Omental fat pad (tissue), 4 donors: ENCODE results near the gene FAM9A. TPM values are rescaled to one million over a fixed set of nuclear protein-coding genes. Genes with fewer than 3 reads are reported as not detected.
"Not testable (repeated sequence)": the region's sequence is repeated elsewhere in the genome, so short reads cannot be mapped to it uniquely, and the experiment has no call there.

Source experiments
- ATAC-seq: fragments of 150-250 bp; one replicate; pipeline ENCODE4 v1.9.1; 2016; ENCODE audit warnings: mild to moderate bottlenecking, moderate library complexity; ENCODE audit not compliant: low FRiP score
- DNase-seq: peaks from one replicate; pipeline ENCODE4 v3.0.0-alpha.2; 2019; ENCODE audit warnings: low spot score
- CTCF ChIP-seq, 3 donors: fragments of 450-650 bp; IDR thresholded peaks; one replicate each; pipeline ENCODE4 v1.5.1; 2016 to 2017; ENCODE audit warnings: antibody characterized with exemption in 3 of 3, mild to moderate bottlenecking in 3 of 3, moderate library complexity in 2 of 3
- total RNA-seq, 4 donors: library from RNA; depleted of rRNA; stranded (reverse); fragments of >200 nt; gene quantifications; one replicate each; pipeline ENCODE4 v1.1.0, GENCODE V29; 2016

Gene FAM9A
- total RNA-seq, 4 donors from 2014 or later = not detected

- no peak for TF ChIP-seq CTCF (IDR thresholded peaks at IDR 0.05)
- ATAC-seq (no peak), DNase-seq (no peak)
These were observed 4.8 kb upstream of the FAM9A start for GRCh38 chrX:8805974-8806373.

- TF ChIP-seq CTCF (IDR thresholded peaks at IDR 0.05) = no peak
- ATAC-seq (no peak), DNase-seq (no peak)
These were observed 3.9 kb upstream of the FAM9A start for GRCh38 chrX:8805046-8805445.

- no peak for ATAC-seq
- TF ChIP-seq CTCF (IDR thresholded peaks at IDR 0.05) = no peak
- no peak for DNase-seq
These were observed 2.1 kb upstream of the FAM9A start for GRCh38 chrX:8803326-8803725.

GRCh38 chrX:8800351-8800750 lies 832 bp downstream of the FAM9A start:
- not testable (repeated sequence) for ATAC-seq, DNase-seq

GRCh38 chrX:8799281-8799680 lies 1.9 kb downstream of the FAM9A start:
- not testable (repeated sequence) for ATAC-seq, DNase-seq

GRCh38 chrX:8798702-8799101 lies 2.5 kb downstream of the FAM9A start:
- not testable (repeated sequence) for DNase-seq, ATAC-seq

GRCh38 chrX:8787119-8787518 lies 14.1 kb downstream of the FAM9A start:
- DNase-seq, ATAC-seq: not testable (repeated sequence)

GRCh38 chrX:8784162-8784561 lies 17.0 kb downstream of the FAM9A start:
- ATAC-seq (no peak), DNase-seq (no peak)
- TF ChIP-seq CTCF (IDR thresholded peaks at IDR 0.05) = no peak

- no peak for ATAC-seq
- no peak for DNase-seq
- no peak for TF ChIP-seq CTCF (IDR thresholded peaks at IDR 0.05)
These were observed 17.5 kb downstream of the FAM9A start for GRCh38 chrX:8783714-8784098.
